Liver (tissue), 9 donors: ENCODE results near the gene ZNF716. TPM values are rescaled to one million over a fixed set of nuclear protein-coding genes. Genes with fewer than 3 reads are reported as not detected.

Experiments used
- DNase-seq: peaks from one replicate; pipeline ENCODE4 v3.0.0-alpha.2; 2017; ENCODE audit warnings: low spot score
- H3K27ac ChIP-seq, 2 donors: one replicate each; pipeline ENCODE4 v1.7.0; 2013; ENCODE audit warnings: inconsistent platforms in 2 of 2, low read length in 2 of 2, control low read depth in 1 of 2, low read depth in 1 of 2, mild to moderate bottlenecking in 1 of 2
- H3K27me3 ChIP-seq, 4 donors: one replicate each; pipeline versions ENCODE4 v1.6.1 to v1.7.0; 2013; ENCODE audit warnings: low read length in 3 of 4, inconsistent platforms in 1 of 4, mild to moderate bottlenecking in 1 of 4, moderate library complexity in 1 of 4; ENCODE audit not compliant: control insufficient read depth in 4 of 4, insufficient read depth in 4 of 4
- H3K36me3 ChIP-seq, 4 donors: one replicate each; pipeline versions ENCODE4 v1.6.1 to v1.7.0; 2013; ENCODE audit warnings: low read length in 3 of 4, mild to moderate bottlenecking in 3 of 4, low read depth in 1 of 4, moderate library complexity in 1 of 4; ENCODE audit not compliant: control insufficient read depth in 4 of 4, insufficient read depth in 3 of 4
- H3K4me1 ChIP-seq, 4 donors: one replicate each; pipeline versions ENCODE4 v1.6.1 to v1.7.0; 2013; ENCODE audit warnings: low read length in 3 of 4, mild to moderate bottlenecking in 3 of 4, moderate library complexity in 1 of 4; ENCODE audit not compliant: control insufficient read depth in 4 of 4, insufficient read depth in 4 of 4
- H3K4me3 ChIP-seq, 3 donors: one replicate each; pipeline versions ENCODE4 v1.6.1 to v1.7.0; 2013; ENCODE audit warnings: low read length in 3 of 3, control low read depth in 1 of 3, low read depth in 1 of 3, mild to moderate bottlenecking in 1 of 3
- H3K9ac ChIP-seq, 2 donors: one replicate each; pipeline ENCODE4 v1.7.0; 2013; ENCODE audit warnings: low read length in 2 of 2, mild to moderate bottlenecking in 2 of 2, moderate library complexity in 2 of 2, control low read depth in 1 of 2, low read depth in 1 of 2
- H3K9me3 ChIP-seq, 4 donors: one replicate each; pipeline versions ENCODE4 v1.6.1 to v1.7.0; 2013; ENCODE audit warnings: low read length in 3 of 4; ENCODE audit not compliant: control insufficient read depth in 4 of 4
- ATF3 ChIP-seq: IDR thresholded peaks from 2 replicates; pipeline ENCODE4 v1.6.1; 2016; ENCODE audit warnings: antibody characterized with exemption
- CTCF ChIP-seq: fragments of 150-350 bp; IDR thresholded peaks from 2 replicates; pipeline ENCODE4 v1.5.1; 2017; ENCODE audit warnings: improper control_type of control experiment, low read depth, low read length; ENCODE audit not compliant: missing input control
- FOXA1 ChIP-seq: IDR thresholded peaks from 2 replicates; pipeline ENCODE4 v1.6.1; 2016; ENCODE audit warnings: antibody characterized with exemption
- FOXA2 ChIP-seq: IDR thresholded peaks from 2 replicates; pipeline ENCODE4 v1.6.1; 2016; ENCODE audit warnings: antibody characterized with exemption
- GABPA ChIP-seq, 2 donors: IDR thresholded peaks in 1 of 2; conservative IDR thresholded peaks in 1 of 2; 2 replicates each; pipeline ENCODE4 v1.6.1; 2016; ENCODE audit warnings: antibody characterized with exemption in 2 of 2, mild to moderate bottlenecking in 1 of 2, moderate library complexity in 1 of 2
- HNF4A ChIP-seq, 2 donors: conservative IDR thresholded peaks; 2 replicates each; pipeline ENCODE4 v1.6.1; 2016; ENCODE audit warnings: antibody characterized with exemption in 2 of 2, mild to moderate bottlenecking in 2 of 2
- HNF4G ChIP-seq: IDR thresholded peaks from 2 replicates; pipeline ENCODE4 v1.6.1; 2016; ENCODE audit warnings: antibody characterized with exemption
- JUND ChIP-seq, 2 donors: IDR thresholded peaks; 2 replicates each; pipeline ENCODE4 v1.6.1; 2016; ENCODE audit warnings: antibody characterized with exemption in 2 of 2
- NR2F2 ChIP-seq: IDR thresholded peaks from 2 replicates; pipeline ENCODE4 v1.6.1; 2016; ENCODE audit warnings: antibody characterized with exemption
- REST ChIP-seq: IDR thresholded peaks from 2 replicates; pipeline ENCODE4 v1.6.1; 2016; ENCODE audit warnings: antibody characterized with exemption, mild to moderate bottlenecking
- SP1 ChIP-seq: IDR thresholded peaks from 2 replicates; pipeline ENCODE4 v1.6.1; 2018; ENCODE audit warnings: antibody characterized with exemption, mild to moderate bottlenecking
- YY1 ChIP-seq: IDR thresholded peaks from 2 replicates; pipeline ENCODE4 v1.6.1; 2016; ENCODE audit warnings: antibody characterized with exemption, mild to moderate bottlenecking
- WGBS: extraction: QIAGEN DNeasy Blood & Tissue Kit; methylation state at CpG from one replicate; pipeline ENCODE4 v1.1.7; 2013; 5-methylcytosine and 5-hydroxymethylcytosine counted together
- polyA plus RNA-seq, 2 donors: library from polyadenylated mRNA; stranded (reverse) in 1 of 2; unstranded in 1 of 2; fragments of 200-250 nt in 1 of 2; fragments of >200 nt in 1 of 2; fragmentation: Nextera tagmentation in 1 of 2; extraction: Ambion mirVana in 1 of 2; gene quantifications; one replicate each; pipeline versions ENCODE4 v1.2.1 to v1.2.3, GENCODE V29; 2013 to 2015
- total RNA-seq, 2 donors: library from RNA; depleted of rRNA; stranded (reverse); fragments of >200 nt; gene quantifications; one replicate each; pipeline ENCODE4 v1.2.3, GENCODE V29; 2014
- TF ChIP-seq, protein P1 (sequence below): IDR thresholded peaks from 2 replicates; pipeline ENCODE4 v1.6.1; 2016; ENCODE audit warnings: antibody characterized with exemption
- donor health status: healthy.
- donor health status: healthy.
- donor health status: healthy.
- donor health status: healthy.
- donor health status: healthy.

The ZNF716 gene
- total and polyA plus RNA-seq, 4 donors, result not detected

DNA sequence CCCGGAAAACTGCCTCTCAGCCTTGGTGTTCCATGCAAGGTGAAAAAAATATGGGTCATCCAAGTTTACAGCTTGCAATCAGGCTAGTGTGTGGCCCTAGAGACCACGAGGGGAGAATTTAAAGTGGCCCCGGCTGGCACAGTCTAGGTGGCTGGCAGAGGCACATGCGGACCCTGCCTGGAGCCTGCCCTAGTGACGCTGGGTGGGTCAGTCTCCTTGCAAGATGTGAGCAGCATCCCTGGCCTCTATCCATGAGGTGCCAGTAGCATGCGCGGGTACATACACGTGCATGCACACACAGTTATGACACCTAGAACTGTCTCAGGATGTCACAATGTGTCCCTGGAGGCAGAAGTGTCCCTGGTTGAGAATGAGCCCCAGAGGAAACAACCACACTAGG, 22.4 kb upstream of the ZNF716 start:
- no peak overlapping the region for H3K27ac ChIP-seq
- no peaks in the 10 kb centered on the region for H3K36me3 ChIP-seq
- TF ChIP-seq GABPA (IDR thresholded peaks at IDR 0.05 in 1 of 2, conservative IDR thresholded peaks at IDR 0.05 in 1 of 2) (no peak), ATF3 (no peak), YY1 (no peak), FOXA1 (no peak), FOXA2 (no peak), REST (no peak)
- peaks cover 0 to 12% (median 5%) of the 10 kb centered on the region in 4 donors for H3K9me3 ChIP-seq
- no peaks in the 10 kb centered on the region for H3K4me1 ChIP-seq
- H3K4me3 ChIP-seq, result no peak overlapping the region
- no peak overlapping the region for H3K9ac ChIP-seq
- no peak for DNase-seq
- no peaks in the 10 kb centered on the region for H3K27me3 ChIP-seq
- WGBS, result 85% methylated on average over 8 of the region's 8 CpGs

- TF ChIP-seq SP1 (no peak), FOXA1 (no peak), HNF4A (conservative IDR thresholded peaks at IDR 0.05) (no peak), GABPA (IDR thresholded peaks at IDR 0.05 in 1 of 2, conservative IDR thresholded peaks at IDR 0.05 in 1 of 2) (no peak), REST (no peak), JUND (IDR thresholded peaks at IDR 0.05) (no peak), CTCF (no peak), NR2F2 (no peak), FOXA2 (no peak), YY1 (no peak), HNF4G (no peak)
- TF ChIP-seq, protein P1, sequence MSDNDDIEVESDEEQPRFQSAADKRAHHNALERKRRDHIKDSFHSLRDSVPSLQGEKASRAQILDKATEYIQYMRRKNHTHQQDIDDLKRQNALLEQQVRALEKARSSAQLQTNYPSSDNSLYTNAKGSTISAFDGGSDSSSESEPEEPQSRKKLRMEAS, result no peak
- Histone ChIP-seq H3K27ac (no peak overlapping the region), H3K9ac (no peak overlapping the region), H3K4me1 (no peaks in the 10 kb centered on the region), H3K27me3 (no peaks in the 10 kb centered on the region), H3K4me3 (no peak overlapping the region), H3K36me3 (no peaks in the 10 kb centered on the region), H3K9me3 (peaks cover 0 to 3% (median 1%) of the 10 kb centered on the region in 4 donors)
- 44% methylated on average over 3 of the region's 3 CpGs for WGBS
- no peak for DNase-seq
Observed at GRCh38 chr7:57432583-57432982, 17.4 kb upstream of the ZNF716 start.
